ENCODE data around the gene RNF148.

GRCh38 chr7:122653685-122654084 lies 49.0 kb downstream of the RNF148 start:
- TF ChIP-seq CTCF (IDR thresholded peaks at IDR 0.05) (no peak), POLR2A (IDR thresholded peaks at IDR 0.05) (no peak)
